Trophoblast cell (in vitro differentiated cells and primary cell): Measurements from ENCODE around the gene FANCF.

ENCODE experiments used
- DNase-seq, 2 donors: peaks; one replicate each; pipeline ENCODE4 v3.0.0-alpha.2; 2016
- H2AFZ ChIP-seq: 2 replicates; pipeline ENCODE4 v1.6.1; 2013; ENCODE audit warnings: low read length, moderate library complexity, mild to moderate bottlenecking; ENCODE audit not compliant: insufficient read depth, poor library complexity
- H2AK5ac ChIP-seq: 2 replicates; pipeline ENCODE4 v1.6.1; 2013; ENCODE audit warnings: mild to moderate bottlenecking, low read length
- H2BK120ac ChIP-seq: 2 replicates; pipeline ENCODE4 v1.6.1; 2013; ENCODE audit warnings: low read length, mild to moderate bottlenecking, moderate library complexity; ENCODE audit not compliant: insufficient read depth, poor library complexity
- H2BK12ac ChIP-seq: 2 replicates; pipeline ENCODE4 v1.6.1; 2013; ENCODE audit warnings: mild to moderate bottlenecking, low read length, moderate library complexity
- H2BK5ac ChIP-seq: 2 replicates; pipeline ENCODE4 v1.6.1; 2013; ENCODE audit warnings: low read length, low read depth, moderate library complexity, mild to moderate bottlenecking; ENCODE audit not compliant: poor library complexity
- H3K14ac ChIP-seq: 2 replicates; pipeline ENCODE4 v1.6.1; 2013; ENCODE audit warnings: mild to moderate bottlenecking, low read length
- H3K18ac ChIP-seq: 2 replicates; pipeline ENCODE4 v1.6.1; 2013; ENCODE audit warnings: mild to moderate bottlenecking, low read length
- H3K23ac ChIP-seq: 2 replicates; pipeline ENCODE4 v1.6.1; 2013; ENCODE audit warnings: low read length
- H3K27ac ChIP-seq: 2 replicates; pipeline ENCODE4 v1.5.1; 2013; ENCODE audit warnings: low read depth, mild to moderate bottlenecking, inconsistent platforms, low read length, moderate library complexity
- H3K27me3 ChIP-seq: 2 replicates; pipeline ENCODE4 v1.6.1; 2013; ENCODE audit warnings: inconsistent platforms, mild to moderate bottlenecking, low read length, moderate library complexity; ENCODE audit not compliant: insufficient read depth
- H3K36me3 ChIP-seq, 2 experiments: 1 replicate in 1 of 2; 2 replicates in 1 of 2; pipeline ENCODE4 v1.6.1; 2013; ENCODE audit warnings: low read length in 2 of 2, mild to moderate bottlenecking in 2 of 2, moderate library complexity in 1 of 2; ENCODE audit not compliant: insufficient read depth in 2 of 2, control insufficient read depth in 1 of 2
- H3K4ac ChIP-seq: 2 replicates; pipeline ENCODE4 v1.6.1; 2013; ENCODE audit warnings: low read depth, mild to moderate bottlenecking, low read length, moderate library complexity
- H3K4me1 ChIP-seq, 2 experiments: 1 replicate in 1 of 2; 2 replicates in 1 of 2; pipeline ENCODE4 v1.6.1; 2013; ENCODE audit warnings: low read length in 2 of 2, mild to moderate bottlenecking in 2 of 2, moderate library complexity in 1 of 2; ENCODE audit not compliant: insufficient read depth in 2 of 2, control insufficient read depth in 1 of 2
- H3K4me2 ChIP-seq: 2 replicates; pipeline ENCODE4 v1.6.1; 2013; ENCODE audit warnings: inconsistent platforms, mild to moderate bottlenecking, low read length, moderate library complexity
- H3K4me3 ChIP-seq: 2 replicates; pipeline ENCODE4 v1.5.1; 2013; ENCODE audit warnings: mild to moderate bottlenecking, low read depth, low read length, inconsistent platforms
- H3K79me1 ChIP-seq: one replicate; pipeline ENCODE4 v1.6.1; 2013; ENCODE audit warnings: low read length
- H3K79me2 ChIP-seq: 2 replicates; pipeline ENCODE4 v1.6.1; 2013; ENCODE audit warnings: low read length, mild to moderate bottlenecking; ENCODE audit not compliant: control insufficient read depth, insufficient read depth, poor library complexity
- H3K9ac ChIP-seq: 2 replicates; pipeline ENCODE4 v1.6.1; 2013; ENCODE audit warnings: mild to moderate bottlenecking, low read length
- H3K9me3 ChIP-seq: 2 replicates; pipeline ENCODE4 v1.6.1; 2013; ENCODE audit warnings: low read depth, mild to moderate bottlenecking, control low read depth, inconsistent platforms, low read length; ENCODE audit not compliant: insufficient read depth
- H4K12ac ChIP-seq: 2 replicates; pipeline ENCODE4 v1.6.1; 2013; ENCODE audit warnings: low read depth, mild to moderate bottlenecking, low read length, moderate library complexity
- H4K8ac ChIP-seq: 2 replicates; pipeline ENCODE4 v1.6.1; 2013; ENCODE audit warnings: low read depth, mild to moderate bottlenecking, low read length, moderate library complexity
- H4K91ac ChIP-seq: one replicate; pipeline ENCODE4 v1.6.1; 2013; ENCODE audit warnings: low read depth, mild to moderate bottlenecking, low read length, moderate library complexity
- WGBS: extraction: QIAGEN DNeasy Blood & Tissue Kit; methylation state at CpG from one replicate; pipeline ENCODE4 v1.1.7; 2013; ENCODE audit warnings: missing lambda C conversion rate; ENCODE audit not compliant: insufficient read length, insufficient coverage; ENCODE audit errors: extremely low coverage; 5-methylcytosine and 5-hydroxymethylcytosine counted together

FANCF gene

GRCh38 chr11:22641559-22641958, 15.9 kb upstream of the FANCF start:
- Histone ChIP-seq H3K18ac (no peak overlapping the region), H3K27ac (no peak overlapping the region)

GRCh38 chr11:22640862-22641261, 15.2 kb upstream of the FANCF start:
- Histone ChIP-seq H3K4ac (no peak overlapping the region), H2BK12ac (no peak overlapping the region), H3K27me3 (no peaks in the 10 kb centered on the region), H3K4me1 (no peaks in the 10 kb centered on the region), H4K12ac (no peak overlapping the region), H2AK5ac (no peak overlapping the region), H3K27ac (no peak overlapping the region), H3K4me3 (no peak overlapping the region), H3K18ac (no peak overlapping the region), H4K91ac (no peak overlapping the region), H3K9me3 (no peaks in the 10 kb centered on the region), H2BK5ac (no peak overlapping the region), H3K9ac (no peak overlapping the region), H3K79me2 (no peaks in the 10 kb centered on the region), H2BK120ac (no peak overlapping the region), H3K14ac (no peak overlapping the region), H2AFZ (no peak overlapping the region), H3K36me3 (no peaks in the 10 kb centered on the region), H3K79me1 (no peaks in the 10 kb centered on the region), H3K23ac (no peak overlapping the region), H3K4me2 (no peak overlapping the region), H4K8ac (no peak overlapping the region)
- no CpG with 5 or more reads among the region's 2 CpGs for WGBS
- no peak for DNase-seq

More at GRCh38 chr11:22641559-22641958, 15.9 kb upstream of the FANCF start:
- Histone ChIP-seq H3K4me2 (no peak overlapping the region), H2BK120ac (no peak overlapping the region), H4K91ac (no peak overlapping the region), H2AFZ (no peak overlapping the region), H3K4me1 (no peaks in the 10 kb centered on the region), H3K79me2 (no peaks in the 10 kb centered on the region), H3K79me1 (no peaks in the 10 kb centered on the region), H2BK5ac (no peak overlapping the region), H2AK5ac (no peak overlapping the region), H2BK12ac (no peak overlapping the region), H4K12ac (no peak overlapping the region), H4K8ac (no peak overlapping the region), H3K9me3 (no peaks in the 10 kb centered on the region), H3K9ac (no peak overlapping the region), H3K14ac (no peak overlapping the region), H3K23ac (no peak overlapping the region), H3K4me3 (no peak overlapping the region), H3K4ac (no peak overlapping the region), H3K27me3 (no peaks in the 10 kb centered on the region), H3K36me3 (no peaks in the 10 kb centered on the region)
- DNase-seq, result no peak

- Histone ChIP-seq H3K4me1 (peaks cover 3 to 6% of the 10 kb centered on the region in 2 experiments), H3K36me3 (no peaks in the 10 kb centered on the region), H3K9ac (no peak overlapping the region), H2AK5ac (no peak overlapping the region), H3K79me1 (no peaks in the 10 kb centered on the region), H3K23ac (no peak overlapping the region), H3K4me2 (no peak overlapping the region), H4K8ac (no peak overlapping the region), H4K91ac (no peak overlapping the region), H3K27ac (no peak overlapping the region), H3K4ac (no peak overlapping the region), H4K12ac (no peak overlapping the region), H3K9me3 (no peaks in the 10 kb centered on the region), H2BK120ac (no peak overlapping the region), H3K79me2 (no peaks in the 10 kb centered on the region), H2BK12ac (no peak overlapping the region), H3K14ac (no peak overlapping the region), H3K27me3 (no peaks in the 10 kb centered on the region), H2AFZ (no peak overlapping the region), H3K4me3 (no peak overlapping the region), H3K18ac (no peak overlapping the region), H2BK5ac (no peak overlapping the region)
- no CpG with 5 or more reads among the region's 1 CpG for WGBS
- no peak for DNase-seq
Observed at GRCh38 chr11:22635689-22636088, 10.1 kb upstream of the FANCF start.

- H3K9ac ChIP-seq, result no peak overlapping the region
- DNase-seq, result peak in 1 of 2 donors; percentile 15
- no peaks in the 10 kb centered on the region for H3K9me3 ChIP-seq
- H4K12ac ChIP-seq, result no peak overlapping the region
- no peak overlapping the region for H2AK5ac ChIP-seq
- no peak overlapping the region for H3K4ac ChIP-seq
- H4K8ac ChIP-seq, result no peak overlapping the region
- no peak overlapping the region for H2BK5ac ChIP-seq
- no peak overlapping the region for H3K27ac ChIP-seq
- H3K27me3 ChIP-seq, result no peaks in the 10 kb centered on the region
- H3K4me2 ChIP-seq, result no peak overlapping the region
- H4K91ac ChIP-seq, result no peak overlapping the region
- H2AFZ ChIP-seq, result no peak overlapping the region
- H3K23ac ChIP-seq, result no peak overlapping the region
- peaks cover 3 to 6% of the 10 kb centered on the region in 2 experiments for H3K4me1 ChIP-seq
- H3K14ac ChIP-seq, result no peak overlapping the region
- H3K36me3 ChIP-seq, result no peaks in the 10 kb centered on the region
- no peaks in the 10 kb centered on the region for H3K79me1 ChIP-seq
- no peak overlapping the region for H3K18ac ChIP-seq
- no peak overlapping the region for H2BK120ac ChIP-seq
- H2BK12ac ChIP-seq, result no peak overlapping the region
- H3K79me2 ChIP-seq, result no peaks in the 10 kb centered on the region
- no CpG with 5 or more reads among the region's 3 CpGs for WGBS
- no peak overlapping the region for H3K4me3 ChIP-seq
Observed at GRCh38 chr11:22634897-22635629, 9.4 kb upstream of the FANCF start.
